ENCODE measurements around the gene ATP9A. TPM values are rescaled to one million over a fixed set of nuclear protein-coding genes. Genes with fewer than 3 reads are reported as not detected.

The ATP9A gene
- total and polyA plus RNA-seq, 2 of the 8 experiments (the other 6 are each of a cell fraction or from before 2014, with no cell fraction given), result 5.0 to 6.4 TPM

- Histone ChIP-seq H3K4me1 (replicated peaks in 1 of 4; ENCODE audit: control insufficient read depth in 3 of 4, insufficient read depth in 4 of 4, low read length in 3 of 4) (peaks cover 5 to 20% (median 16%) of the 10 kb centered on the region in 4 experiments), H2AK5ac (ENCODE audit: low read depth, low read length) (peak overlapping the region; percentile 34; the same call in 1 of the 2 replicates), H4K20me1 (replicated peaks in 1 of 2; ENCODE audit: control insufficient read depth in 1 of 2, insufficient read depth in 2 of 2, low read length in 2 of 2) (peaks cover 19 to 21% of the 10 kb centered on the region in 2 experiments), H3K56ac (replicated peaks; ENCODE audit: insufficient read length, low read depth, low read length) (peak overlapping the region; percentile 91), H2BK120ac (replicated peaks; ENCODE audit: low read depth, low read length) (peak overlapping the region; percentile 95), H2BK12ac (ENCODE audit: low read depth, low read length) (peak overlapping the region; percentile 51), H2BK15ac (ENCODE audit: low read length) (no peak overlapping the region), H3K36me3 (ENCODE audit: control insufficient read depth in 2 of 4, insufficient read depth in 4 of 4, low read length in 3 of 4) (peaks cover 0 to 32% (median under 1%) of the 10 kb centered on the region in 4 experiments; a peak in 2 of 8 replicates), H3K79me2 (ENCODE audit: control insufficient read depth in 1 of 2, insufficient read depth in 2 of 2, low read length in 2 of 2) (peaks cover 46 to 78% of the 10 kb centered on the region in 2 experiments), H4K5ac (ENCODE audit: insufficient read length, low read depth, low read length) (peak overlapping the region; percentile 83), H3K4ac (replicated peaks; ENCODE audit: insufficient read length, low read depth, low read length) (peak overlapping the region; percentile 74), H3K9me3 (ENCODE audit: insufficient read depth in 2 of 2, low read depth in 1 of 2, low read length in 1 of 2) (no peaks in the 10 kb centered on the region), H3K9ac (replicated peaks in 1 of 4; ENCODE audit: extremely low read depth in 1 of 4, low read depth in 3 of 4, low read length in 3 of 4) (peak overlapping the region; percentile 75 to 97 (median 87)), H3K23ac (ENCODE audit: insufficient read length) (no peak overlapping the region), H3K18ac (ENCODE audit: extremely low read depth, low read length) (peak overlapping the region; percentile 95), H3K4me2 (ENCODE audit: insufficient read depth in 1 of 2, low read depth in 2 of 2, low read length in 2 of 2) (peak overlapping the region; percentile 71 to 99), H2BK5ac (ENCODE audit: low read depth, low read length) (peak overlapping the region; percentile 77), H2BK20ac (ENCODE audit: low read length) (0 out of 2 replicates have a peak overlapping the region, but pooled peaks have one; percentile 23), H3K27ac (ENCODE audit: low read depth, low read length) (peak overlapping the region; percentile 64; the same call in 1 of the 2 replicates), H2AFZ (ENCODE audit: low read length) (no peak overlapping the region), H4K8ac (ENCODE audit: extremely low read depth, insufficient read depth, low read length) (no peak overlapping the region), H4K91ac (replicated peaks; ENCODE audit: insufficient read length, low read length) (peak overlapping the region; percentile 20), H3K27me3 (replicated peaks in 1 of 4; ENCODE audit: control insufficient read depth in 3 of 4, extremely low read depth in 1 of 4, insufficient read depth in 3 of 4, low read length in 3 of 4) (no peaks in the 10 kb centered on the region), H3K79me1 (ENCODE audit: low read depth, low read length) (no peaks in the 10 kb centered on the region; the same call in 1 of the 2 replicates), H3K4me3 (ENCODE audit: extremely low read depth in 1 of 4, insufficient read depth in 2 of 4, low read depth in 3 of 4, low read length in 4 of 4) (peak overlapping the region; percentile 90 to 99 (median 94)), H3K23me2 (ENCODE audit: low read depth, low read length) (peaks cover 10% of the 10 kb centered on the region), H3K14ac (ENCODE audit: insufficient read length) (no peak overlapping the region)
- ChIA-PET CTCF (ENCODE audit: partially characterized antibody) (interaction anchor here (0.6 to 2.5 kb wide), 30 partner anchors 11 to 310 kb away, joined by 3 to 12 read pairs (median 4); no protein-coding TSS in a partner anchor), POLR2A (ENCODE audit: partially characterized antibody) (interaction anchor here (0.7 to 2.5 kb wide), 24 partner anchors 9 to 841 kb away, joined by 3 to 24 read pairs (median 5); partner anchors contain the start of genes DPM1 and MOCS3)
- DNase-seq (ENCODE audit: low read depth in 1 of 2, low spot score in 2 of 2) (no peak), FAIRE-seq (peak; percentile 65)
- 2% methylated on average over 10 of the region's 10 CpGs; no CpG with 5 or more reads in 1 of the 2 experiments for WGBS, 2 experiments (ENCODE audit: extremely low coverage in 1 of 2, insufficient coverage in 1 of 2, insufficient read length in 1 of 2, insufficient replicate concordance in 2 of 2, low coverage in 1 of 2, low lambda C conversion rate in 2 of 2, missing lambda C conversion rate in 1 of 2)
- no peak for TF ChIP-seq RNF2 (IDR thresholded peaks at IDR 0.05; ENCODE audit: borderline replicate concordance, low read depth, low read length, missing control alignments, poor library complexity, severe bottlenecking)
- TF ChIP-seq JUND (IDR thresholded peaks at IDR 0.05; ENCODE audit: low read length), result no peak
- no peak for TF ChIP-seq HDAC2 (IDR thresholded peaks at IDR 0.05; ENCODE audit: borderline replicate concordance in 1 of 2, low read depth in 2 of 2, low read length in 2 of 2)
- peak; percentile 39 for TF ChIP-seq TAF7 (optimal IDR thresholded peaks at IDR 0.05; ENCODE audit: borderline replicate concordance, low read depth, low read length)
- TF ChIP-seq ZNF274 (IDR thresholded peaks at IDR 0.05; ENCODE audit: borderline replicate concordance, extremely low read depth, low read length), result no peak
- peak in 1 of 2 experiments; percentile 48; a peak in 1 of 3 replicates for TF ChIP-seq POLR2A (IDR thresholded peaks at IDR 0.05; ENCODE audit: control extremely low read depth in 1 of 2, low read depth in 2 of 2, low read length in 2 of 2)
- TF ChIP-seq CREB1 (IDR thresholded peaks at IDR 0.05), result 0 out of 2 replicates have a peak, but pooled peaks have one; percentile 3
- TF ChIP-seq CHD1 (IDR thresholded peaks at IDR 0.05; ENCODE audit: low read depth, low read length), result 0 out of 2 replicates have a peak, but pooled peaks have one; percentile 61
Observed at GRCh38 chr20:51799401-51799860, 31.2 kb upstream of the ATP9A start.

Data from H1 (cell line).